HG03565 (cell line): ENCODE data around the gene BRSK2.

Experiments
- ATAC-seq: cut with Tn5 transposase; IDR thresholded peaks from one replicate; pipeline ENCODE4 v1.9.1; 2021; ENCODE audit warnings: mild to moderate bottlenecking, moderate library complexity; ENCODE audit not compliant: unreplicated experiment

The BRSK2 gene

GRCh38 chr11:1460986-1461825 is 71.5 kb downstream of the BRSK2 start:
- ATAC-seq = no peak

GRCh38 chr11:1461826-1462697 is 72.3 kb downstream of the BRSK2 start:
- no peak for ATAC-seq

- no peak for ATAC-seq
These were observed 72.9 kb downstream of the BRSK2 start for GRCh38 chr11:1462698-1462975.

GRCh38 chr11:1463056-1463455 is 73.3 kb downstream of the BRSK2 start:
- ATAC-seq = no peak

- no peak for ATAC-seq
These were observed 77.0 kb downstream of the BRSK2 start for GRCh38 chr11:1466784-1467183.

- no peak for ATAC-seq
These were observed 77.5 kb downstream of the BRSK2 start for GRCh38 chr11:1467270-1467669.

GRCh38 chr11:1468002-1468401 is 78.3 kb downstream of the BRSK2 start:
- no peak for ATAC-seq

GRCh38 chr11:1468473-1469066 is 78.8 kb downstream of the BRSK2 start:
- no peak for ATAC-seq

GRCh38 chr11:1469287-1469910 is 79.7 kb downstream of the BRSK2 start:
- no peak for ATAC-seq

GRCh38 chr11:1469911-1470680 is 80.4 kb downstream of the BRSK2 start:
- ATAC-seq = no peak

GRCh38 chr11:1470681-1471611 is 81.2 kb downstream of the BRSK2 start:
- no peak for ATAC-seq

- no peak for ATAC-seq
These were observed 82.0 kb downstream of the BRSK2 start for GRCh38 chr11:1471736-1472135.

- ATAC-seq = no peak
These were observed 82.7 kb downstream of the BRSK2 start for GRCh38 chr11:1472180-1473005.

GRCh38 chr11:1473011-1473628 is 83.4 kb downstream of the BRSK2 start:
- ATAC-seq = no peak

GRCh38 chr11:1473786-1474185 is 84.1 kb downstream of the BRSK2 start:
- no peak for ATAC-seq

- no peak for ATAC-seq
These were observed 86.1 kb downstream of the BRSK2 start for GRCh38 chr11:1475841-1476240.

- ATAC-seq = no peak
These were observed 87.4 kb downstream of the BRSK2 start for GRCh38 chr11:1476940-1477736.
